Neuronal stem cell (in vitro differentiated cells): ENCODE data around the gene HDAC9.

Experiments
- DNase-seq: peaks from one replicate; pipeline ENCODE4 v3.0.0-alpha.2; 2013; ENCODE audit warnings: low spot score
- H2AFZ ChIP-seq: one replicate; pipeline ENCODE4 v1.6.1; 2013; ENCODE audit warnings: mild to moderate bottlenecking, low read length, inconsistent platforms
- H2AK5ac ChIP-seq: 2 replicates; pipeline ENCODE4 v1.6.1; 2013; ENCODE audit warnings: low read depth, mild to moderate bottlenecking, inconsistent platforms, low read length, moderate library complexity, mixed read lengths
- H2BK120ac ChIP-seq: 2 replicates; pipeline ENCODE4 v1.6.1; 2013; ENCODE audit warnings: low read depth, mild to moderate bottlenecking, inconsistent platforms, low read length, moderate library complexity, mixed read lengths
- H2BK12ac ChIP-seq: one replicate; pipeline ENCODE4 v1.6.1; 2013; ENCODE audit warnings: low read length, inconsistent platforms
- H2BK15ac ChIP-seq: 2 replicates; pipeline ENCODE4 v1.6.1; 2013; ENCODE audit warnings: mild to moderate bottlenecking, low read length, inconsistent platforms, mixed read lengths
- H2BK5ac ChIP-seq: one replicate; pipeline ENCODE4 v1.6.1; 2013; ENCODE audit warnings: inconsistent platforms, mild to moderate bottlenecking, low read length, moderate library complexity
- H3K14ac ChIP-seq: one replicate; pipeline ENCODE4 v1.6.1; 2013; ENCODE audit warnings: low read length, inconsistent platforms
- H3K18ac ChIP-seq: 2 replicates; pipeline ENCODE4 v1.6.1; 2013; ENCODE audit warnings: low read length, inconsistent platforms
- H3K23ac ChIP-seq: 2 replicates; pipeline ENCODE4 v1.6.1; 2013; ENCODE audit warnings: low read depth, mild to moderate bottlenecking, mixed read lengths, low read length, inconsistent platforms; ENCODE audit not compliant: poor library complexity
- H3K27ac ChIP-seq: replicated peaks from 3 replicates; pipeline ENCODE4 v1.5.1; 2013; ENCODE audit warnings: low read length, inconsistent platforms
- H3K27me3 ChIP-seq, 3 experiments: 2 replicates each; pipeline ENCODE4 v1.6.1; 2013; ENCODE audit warnings: low read length in 3 of 3, mild to moderate bottlenecking in 2 of 3, inconsistent platforms in 1 of 3, low read depth in 1 of 3, mixed read lengths in 1 of 3, moderate library complexity in 1 of 3; ENCODE audit not compliant: control insufficient read depth in 3 of 3, insufficient read depth in 3 of 3
- H3K36me3 ChIP-seq, 2 donors: replicated peaks in 1 of 2; 2 replicates each; pipeline ENCODE4 v1.6.1; 2013; ENCODE audit warnings: low read length in 2 of 2; ENCODE audit not compliant: control insufficient read depth in 2 of 2, insufficient read depth in 2 of 2
- H3K4ac ChIP-seq: 2 replicates; pipeline ENCODE4 v1.6.1; 2013; ENCODE audit warnings: inconsistent platforms, mild to moderate bottlenecking, low read length, moderate library complexity
- H3K4me1 ChIP-seq, 2 donors: 1 replicate in 1 of 2; 2 replicates in 1 of 2; pipeline ENCODE4 v1.6.1; 2013; ENCODE audit warnings: low read length in 2 of 2, low read depth in 1 of 2; ENCODE audit not compliant: control insufficient read depth in 2 of 2, insufficient read depth in 1 of 2
- H3K4me2 ChIP-seq: one replicate; pipeline ENCODE4 v1.6.1; 2013; ENCODE audit warnings: mild to moderate bottlenecking, low read length, inconsistent platforms; ENCODE audit not compliant: insufficient read depth, poor library complexity, severe bottlenecking
- H3K4me3 ChIP-seq, 2 donors: 2 replicates each; pipeline ENCODE4 v1.5.1; 2013; ENCODE audit warnings: low read length in 2 of 2, mild to moderate bottlenecking in 2 of 2, inconsistent platforms in 1 of 2, moderate library complexity in 1 of 2
- H3K79me1 ChIP-seq: one replicate; pipeline ENCODE4 v1.6.1; 2013; ENCODE audit warnings: low read depth, mild to moderate bottlenecking, inconsistent platforms, low read length, moderate library complexity
- H3K9ac ChIP-seq: one replicate; pipeline ENCODE4 v1.6.1; 2013; ENCODE audit warnings: mild to moderate bottlenecking, low read depth, low read length, inconsistent platforms; ENCODE audit not compliant: poor library complexity
- H3K9me3 ChIP-seq, 2 donors: replicated peaks in 1 of 2; 2 replicates each; pipeline versions ENCODE3 to v1.6.1; 2013; ENCODE audit warnings: low read length in 2 of 2, mild to moderate bottlenecking in 2 of 2, inconsistent platforms in 1 of 2, low read depth in 1 of 2, mixed read lengths in 1 of 2, moderate library complexity in 1 of 2; ENCODE audit not compliant: control insufficient read depth in 2 of 2, insufficient read depth in 1 of 2
- H4K8ac ChIP-seq: one replicate; pipeline ENCODE4 v1.6.1; 2013; ENCODE audit warnings: low read depth, mild to moderate bottlenecking, inconsistent platforms, low read length, moderate library complexity
- H4K91ac ChIP-seq: one replicate; pipeline ENCODE4 v1.6.1; 2013; ENCODE audit warnings: low read length, low read depth, mild to moderate bottlenecking, inconsistent platforms; ENCODE audit not compliant: poor library complexity
- WGBS, 2 donors: extraction: QIAGEN DNeasy Blood & Tissue Kit; methylation state at CpG; one replicate each; pipeline ENCODE4 v1.1.7; 2013; ENCODE audit warnings: missing lambda C conversion rate in 2 of 2, mixed read lengths in 1 of 2; ENCODE audit not compliant: insufficient read length in 2 of 2, insufficient replicate concordance in 1 of 2; ENCODE audit errors: extremely low coverage in 2 of 2; 5-methylcytosine and 5-hydroxymethylcytosine counted together

Gene HDAC9

DNA sequence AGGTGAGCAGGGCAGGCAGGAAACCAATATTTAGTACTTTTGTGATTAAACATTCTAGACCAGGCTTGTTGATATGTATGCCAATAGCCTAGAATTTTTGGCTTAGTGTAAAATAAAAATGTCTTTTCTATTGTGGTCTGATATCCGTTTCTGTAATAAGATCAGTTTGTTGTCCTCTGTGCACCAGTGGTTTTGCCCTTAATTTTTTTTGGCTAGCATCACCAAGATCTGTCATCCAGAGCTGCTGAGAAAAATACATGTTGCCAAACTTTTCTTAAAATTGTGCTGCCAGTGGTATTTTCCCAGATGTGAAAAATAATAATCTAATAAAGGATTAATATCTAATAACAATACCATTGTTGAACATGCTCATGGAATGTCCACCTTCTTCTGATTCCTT, 506.3 kb downstream of the HDAC9 start:
- Histone ChIP-seq H3K23ac (no peak overlapping the region), H2BK120ac (no peak overlapping the region), H2AK5ac (no peak overlapping the region), H3K4me1 (no peaks in the 10 kb centered on the region), H2AFZ (no peak overlapping the region), H3K27me3 (no peaks in the 10 kb centered on the region), H3K9me3 (no peaks in the 10 kb centered on the region), H2BK15ac (no peak overlapping the region), H2BK5ac (no peak overlapping the region), H2BK12ac (no peak overlapping the region), H3K27ac (no peak overlapping the region), H3K79me1 (no peaks in the 10 kb centered on the region), H3K36me3 (no peaks in the 10 kb centered on the region), H3K18ac (no peak overlapping the region), H3K4ac (no peak overlapping the region), H3K9ac (no peak overlapping the region), H4K8ac (no peak overlapping the region), H4K91ac (no peak overlapping the region), H3K4me3 (no peak overlapping the region), H3K14ac (no peak overlapping the region), H3K4me2 (no peak overlapping the region)
- no CpG with 5 or more reads among the region's 1 CpG for WGBS, 2 donors
- no peak for DNase-seq

DNA sequence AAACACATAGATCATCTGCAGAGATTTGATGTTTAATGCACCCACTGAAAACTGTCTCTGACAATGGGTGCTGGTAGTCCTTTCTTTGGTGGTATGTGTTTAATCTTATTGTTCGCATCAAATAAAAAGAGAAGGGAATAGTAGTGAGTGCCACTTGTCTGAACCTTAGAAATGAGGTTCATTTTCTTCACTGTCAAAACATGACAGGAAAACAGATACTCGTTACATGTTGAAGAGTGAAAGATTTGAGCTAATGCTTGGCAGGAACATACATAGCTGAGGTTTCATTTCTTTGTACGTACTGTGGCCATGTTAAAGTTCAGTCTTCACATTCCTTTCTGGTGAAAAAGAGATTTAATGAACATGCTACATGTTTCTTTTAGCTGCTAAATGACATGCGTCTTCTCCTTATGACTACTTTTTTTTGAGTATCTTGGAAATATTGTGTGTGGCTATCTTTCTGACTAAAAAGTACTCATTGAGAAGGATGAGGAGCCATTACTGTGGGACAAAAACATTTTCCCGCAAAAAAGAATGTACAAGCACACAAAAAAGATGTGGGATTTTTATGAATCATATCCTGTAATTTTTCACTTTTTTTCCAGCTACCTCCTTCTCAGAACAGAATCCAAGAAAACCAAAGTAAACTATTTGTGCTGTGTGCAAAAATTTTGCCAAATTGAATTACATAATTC, 513.8 kb downstream of the HDAC9 start:
- no peak for DNase-seq
- Histone ChIP-seq H2BK5ac (no peak overlapping the region), H2BK12ac (no peak overlapping the region), H2AK5ac (no peak overlapping the region), H3K4me2 (no peak overlapping the region), H2BK15ac (no peak overlapping the region), H3K27ac (no peak overlapping the region), H3K14ac (no peak overlapping the region), H3K18ac (no peak overlapping the region), H3K4ac (no peak overlapping the region), H3K36me3 (no peaks in the 10 kb centered on the region), H3K9me3 (no peaks in the 10 kb centered on the region), H3K4me3 (no peak overlapping the region), H3K79me1 (no peaks in the 10 kb centered on the region), H3K27me3 (no peaks in the 10 kb centered on the region), H2BK120ac (no peak overlapping the region), H4K8ac (no peak overlapping the region), H3K4me1 (no peaks in the 10 kb centered on the region), H3K23ac (no peak overlapping the region), H2AFZ (no peak overlapping the region), H4K91ac (no peak overlapping the region), H3K9ac (no peak overlapping the region)
- no CpG with 5 or more reads among the region's 5 CpGs for WGBS, 2 donors

DNA sequence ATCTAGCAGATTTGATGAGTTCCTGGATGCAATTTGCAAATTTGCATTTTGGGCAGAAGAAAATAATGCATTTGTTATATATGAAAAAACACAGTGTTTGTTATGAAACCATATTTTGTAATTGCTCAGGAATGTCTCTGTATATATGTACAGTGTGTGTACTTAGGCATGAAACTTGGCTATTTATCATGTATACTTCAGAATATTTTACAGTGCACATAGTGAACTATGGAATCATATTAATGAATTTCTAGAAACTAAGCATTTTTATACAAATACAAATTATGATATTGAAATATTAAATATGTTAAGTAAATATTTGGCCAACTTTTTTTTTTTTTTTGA, 514.4 kb downstream of the HDAC9 start:
- H2BK15ac ChIP-seq, result no peak overlapping the region
- H3K79me1 ChIP-seq, result no peaks in the 10 kb centered on the region
- H4K91ac ChIP-seq, result no peak overlapping the region
- H3K14ac ChIP-seq, result no peak overlapping the region
- no peak overlapping the region for H2BK120ac ChIP-seq
- no peak overlapping the region for H2AFZ ChIP-seq
- H3K9ac ChIP-seq, result no peak overlapping the region
- no peak overlapping the region for H3K18ac ChIP-seq
- no peaks in the 10 kb centered on the region for H3K36me3 ChIP-seq
- H3K27ac ChIP-seq, result no peak overlapping the region
- no peaks in the 10 kb centered on the region for H3K4me1 ChIP-seq
- no peak overlapping the region for H3K4ac ChIP-seq
- no peak overlapping the region for H3K4me2 ChIP-seq
- no peak overlapping the region for H2BK5ac ChIP-seq
- no peak overlapping the region for H2BK12ac ChIP-seq
- H3K27me3 ChIP-seq, result no peaks in the 10 kb centered on the region
- no peak overlapping the region for H3K4me3 ChIP-seq
- H3K23ac ChIP-seq, result no peak overlapping the region
- no peak overlapping the region for H2AK5ac ChIP-seq
- no peaks in the 10 kb centered on the region for H3K9me3 ChIP-seq
- no peak overlapping the region for H4K8ac ChIP-seq
- no peak for DNase-seq

DNA sequence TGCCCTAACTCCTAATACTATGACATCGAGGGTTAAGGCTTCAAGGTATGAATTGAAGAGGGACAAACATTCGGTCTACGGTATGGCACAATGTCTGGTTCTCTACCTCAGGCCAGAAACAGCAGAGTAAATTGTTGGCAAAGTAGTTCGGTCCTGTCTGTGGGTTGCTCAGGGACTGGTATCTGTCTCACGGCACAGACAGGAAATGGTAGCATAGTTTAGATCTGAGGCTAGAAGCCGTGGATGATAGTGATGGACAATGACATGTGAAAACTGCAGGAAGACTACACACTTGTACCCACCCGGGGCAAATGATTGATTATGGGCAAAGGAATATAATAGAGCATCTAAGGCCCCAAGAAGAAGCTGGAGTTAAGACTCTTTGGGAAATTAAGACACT, 515.7 kb downstream of the HDAC9 start:
- WGBS, 2 donors, result no CpG with 5 or more reads among the region's 7 CpGs
- Histone ChIP-seq H3K4me1 (no peaks in the 10 kb centered on the region), H3K36me3 (no peaks in the 10 kb centered on the region), H4K91ac (no peak overlapping the region), H3K14ac (no peak overlapping the region), H3K27ac (no peak overlapping the region), H2AK5ac (no peak overlapping the region), H2BK120ac (no peak overlapping the region), H3K23ac (no peak overlapping the region), H3K79me1 (no peaks in the 10 kb centered on the region), H3K4me2 (no peak overlapping the region), H3K18ac (no peak overlapping the region), H3K9me3 (no peaks in the 10 kb centered on the region), H3K4me3 (no peak overlapping the region), H4K8ac (no peak overlapping the region), H2BK5ac (no peak overlapping the region), H2BK15ac (no peak overlapping the region), H2BK12ac (no peak overlapping the region), H3K9ac (no peak overlapping the region), H2AFZ (no peak overlapping the region), H3K4ac (no peak overlapping the region), H3K27me3 (no peaks in the 10 kb centered on the region)
- DNase-seq, result no peak
